HEK293 (cell line): ENCODE data around the gene KLHL12.
A peak's percentile ranks its signal among the peaks of the same experiment; 100 is the strongest.

Experiments used
- CTCF ChIA-PET: fragments of 350-600 bp; formaldehyde crosslinking; extraction: SDS; loops from one replicate; lab custom pipeline; 2021; ENCODE audit warnings: antibody characterized with exemption; lab: Yijun Ruan, JAX
- POLR2A ChIA-PET: fragments of 300-600 bp; formaldehyde crosslinking; extraction: SDS; loops from one replicate; lab custom pipeline; 2020; ENCODE audit warnings: antibody characterized with exemption, inconsistent platforms; lab: Yijun Ruan, JAX
- H3K27ac ChIP-seq: fragments of 200-500 bp; sonication (Bioruptor generic); 2 replicates; pipeline ENCODE4 v1.5.1; 2014; ENCODE audit warnings: low read depth, low read length, control low read depth, inconsistent platforms; ENCODE audit errors: extremely low read depth
- H3K36me3 ChIP-seq, 2 experiments: fragments of 200-500 bp in 1 of 2; sonication (Bioruptor generic) in 1 of 2; 1 replicate in 1 of 2; 2 replicates in 1 of 2; pipeline ENCODE4 v1.5.1; 2014 to 2017; ENCODE audit warnings: inconsistent platforms in 2 of 2, low read length in 2 of 2; ENCODE audit not compliant: control insufficient read depth in 2 of 2, insufficient read depth in 1 of 2
- H3K4me1 ChIP-seq: fragments of 200-500 bp; sonication (Bioruptor generic); 2 replicates; pipeline ENCODE4 v1.5.1; 2014; ENCODE audit warnings: mild to moderate bottlenecking, low read length, inconsistent platforms; ENCODE audit not compliant: control insufficient read depth, insufficient read depth
- H3K4me3 ChIP-seq: 2 replicates; pipeline ENCODE4 v1.5.1; 2011; ENCODE audit warnings: low read depth, mild to moderate bottlenecking, control low read depth, low read length, moderate library complexity
- H3K9me3 ChIP-seq: fragments of 200-500 bp; sonication (Bioruptor generic); 2 replicates; pipeline ENCODE4 v1.5.1; 2014; ENCODE audit warnings: low read depth, low read length, inconsistent platforms; ENCODE audit not compliant: control insufficient read depth, insufficient read depth
- CTCF ChIP-seq: fragments of 450-650 bp; formaldehyde crosslinking; IDR thresholded peaks from 2 replicates; pipeline ENCODE4 v1.5.1; 2016; ENCODE audit warnings: missing biosample characterization, missing genetic modification characterization
- ELK4 ChIP-seq: IDR thresholded peaks from 2 replicates; pipeline ENCODE4 v1.6.1; 2011; ENCODE audit warnings: mild to moderate bottlenecking, low read depth, low read length, borderline replicate concordance
- FEZF1 ChIP-seq: fragments of 450-650 bp; formaldehyde crosslinking; IDR thresholded peaks from 2 replicates; pipeline ENCODE4 v1.5.1; 2016; ENCODE audit warnings: missing biosample characterization, missing genetic modification characterization
- GLI4 ChIP-seq: fragments of 450-650 bp; formaldehyde crosslinking; IDR thresholded peaks from 2 replicates; pipeline ENCODE4 v1.5.1; 2016; ENCODE audit warnings: missing biosample characterization, missing genetic modification characterization
- HOXA7 ChIP-seq: sonication (generic); formaldehyde crosslinking; IDR thresholded peaks from 2 replicates; pipeline ENCODE4 v1.8.1; 2022; ENCODE audit warnings: missing genetic modification reagents, borderline replicate concordance
- KLF1 ChIP-seq: fragments of 450-650 bp; formaldehyde crosslinking; IDR thresholded peaks from 2 replicates; pipeline ENCODE4 v1.5.1; 2016; ENCODE audit warnings: missing biosample characterization, missing genetic modification characterization
- MZF1 ChIP-seq: fragments of 450-650 bp; formaldehyde crosslinking; IDR thresholded peaks from 2 replicates; pipeline ENCODE4 v1.5.1; 2017; ENCODE audit warnings: missing biosample characterization, missing genetic modification characterization, borderline replicate concordance
- ZBTB10 ChIP-seq: fragments of 450-650 bp; formaldehyde crosslinking; IDR thresholded peaks from 2 replicates; pipeline ENCODE4 v1.5.1; 2016; ENCODE audit warnings: missing biosample characterization, missing genetic modification characterization
- ZBTB6 ChIP-seq: fragments of 450-650 bp; formaldehyde crosslinking; IDR thresholded peaks from 2 replicates; pipeline ENCODE4 v1.5.1; 2017; ENCODE audit warnings: missing biosample characterization, missing genetic modification characterization
- ZEB2 ChIP-seq: fragments of 450-650 bp; formaldehyde crosslinking; IDR thresholded peaks from 2 replicates; pipeline ENCODE4 v1.5.1; 2016; ENCODE audit warnings: missing biosample characterization, missing genetic modification characterization
- ZFP3 ChIP-seq: fragments of 450-650 bp; formaldehyde crosslinking; IDR thresholded peaks from 2 replicates; pipeline ENCODE4 v1.5.1; 2016; ENCODE audit warnings: low read depth, missing biosample characterization, missing genetic modification characterization
- ZFP37 ChIP-seq: fragments of 450-650 bp; formaldehyde crosslinking; IDR thresholded peaks from 2 replicates; pipeline ENCODE4 v1.5.1; 2016; ENCODE audit warnings: missing biosample characterization, missing genetic modification characterization
- ZNF10 ChIP-seq: fragments of 450-650 bp; formaldehyde crosslinking; IDR thresholded peaks from 2 replicates; pipeline ENCODE4 v1.5.1; 2017; ENCODE audit warnings: missing biosample characterization, missing genetic modification characterization
- ZNF223 ChIP-seq: fragments of 450-650 bp; formaldehyde crosslinking; IDR thresholded peaks from 2 replicates; pipeline ENCODE4 v1.5.1; 2016; ENCODE audit warnings: missing biosample characterization, missing genetic modification characterization
- ZNF394 ChIP-seq: fragments of 450-650 bp; formaldehyde crosslinking; IDR thresholded peaks from 2 replicates; pipeline ENCODE4 v1.5.1; 2016; ENCODE audit warnings: missing biosample characterization, missing genetic modification characterization, mild to moderate bottlenecking, moderate library complexity, borderline replicate concordance
- ZNF449 ChIP-seq: fragments of 450-650 bp; formaldehyde crosslinking; IDR thresholded peaks from 2 replicates; pipeline ENCODE4 v1.5.1; 2017; ENCODE audit warnings: missing biosample characterization, mild to moderate bottlenecking, missing genetic modification characterization, moderate library complexity
- ZNF513 ChIP-seq: fragments of 450-650 bp; IDR thresholded peaks from 2 replicates; pipeline ENCODE4 v1.5.1; 2018; ENCODE audit warnings: missing biosample characterization, missing genetic modification characterization
- ZNF514 ChIP-seq: fragments of 450-650 bp; formaldehyde crosslinking; IDR thresholded peaks from 2 replicates; pipeline ENCODE4 v1.5.1; 2016; ENCODE audit warnings: missing biosample characterization, missing genetic modification characterization
- ZNF529 ChIP-seq: fragments of 450-650 bp; formaldehyde crosslinking; IDR thresholded peaks from 2 replicates; pipeline ENCODE4 v1.5.1; 2017; ENCODE audit warnings: missing genetic modification characterization, missing biosample characterization; ENCODE audit not compliant: insufficient replicate concordance
- ZNF580 ChIP-seq: fragments of 450-650 bp; formaldehyde crosslinking; IDR thresholded peaks from 2 replicates; pipeline ENCODE4 v1.5.1; 2016; ENCODE audit warnings: missing biosample characterization, missing genetic modification characterization
- ZNF629 ChIP-seq: fragments of 450-650 bp; formaldehyde crosslinking; IDR thresholded peaks from 2 replicates; pipeline ENCODE4 v1.5.1; 2017; ENCODE audit warnings: missing biosample characterization, missing genetic modification characterization
- ZNF692 ChIP-seq: fragments of 450-650 bp; formaldehyde crosslinking; IDR thresholded peaks from 2 replicates; pipeline ENCODE4 v1.5.1; 2016; ENCODE audit warnings: missing biosample characterization, missing genetic modification characterization
- ZNF830 ChIP-seq: fragments of 450-650 bp; IDR thresholded peaks from 2 replicates; pipeline ENCODE4 v1.5.0; 2018; ENCODE audit warnings: missing biosample characterization, missing genetic modification characterization, low read depth, mild to moderate bottlenecking, moderate library complexity

KLHL12 gene

GRCh38 chr1:202888531-202889360 lies 38.3 kb downstream of the KLHL12 start, which contains the start of gene RABIF (continued):
- TF ChIP-seq ZBTB6 (tag by site-specific recombination) (peak; percentile 87), ZNF580 (tag by site-specific recombination) (no peak), ZFP37 (tag by site-specific recombination) (no peak), KLF1 (tag by site-specific recombination) (peak; percentile 78), CTCF (tag by site-specific recombination) (peak; percentile 83), GLI4 (tag by site-specific recombination) (no peak), ELK4 (0 out of 2 replicates have a peak, but pooled peaks have one; percentile 60), ZEB2 (tag by site-specific recombination) (peak; percentile 76; the same call in 1 of the 2 replicates), ZNF629 (tag by site-specific recombination) (peak; percentile 82), ZNF10 (tag by site-specific recombination) (0 out of 2 replicates have a peak, but pooled peaks have one; percentile 13), ZBTB10 (tag by site-specific recombination) (peak; percentile 47; the same call in 1 of the 2 replicates), HOXA7 (CRISPR knock-in tag) (no peak)

GRCh38 chr1:202888221-202888530 lies 38.9 kb downstream of the KLHL12 start:
- ChIA-PET CTCF (no interaction called here), POLR2A (interaction anchor here (0.8 to 1.8 kb wide), 10 partner anchors 10 to 119 kb away, joined by 3 to 15 read pairs (median 4); partner anchors contain the start of genes PCAT6 and TMEM183A)
- peak overlapping the region; percentile 79 for H3K27ac ChIP-seq
- H3K36me3 ChIP-seq: peaks cover 0 to 35% of the 10 kb centered on the region in 2 experiments; a peak in 2 of 3 replicates
- H3K4me1 ChIP-seq: no peaks in the 10 kb centered on the region
- peak overlapping the region; percentile 89 for H3K4me3 ChIP-seq
- H3K9me3 ChIP-seq: no peaks in the 10 kb centered on the region
- no peak for TF ChIP-seq KLF1 (tag by site-specific recombination)
- no peak for TF ChIP-seq ZNF449 (tag by site-specific recombination)
- TF ChIP-seq ZNF514 (tag by site-specific recombination): no peak
- TF ChIP-seq ZNF394 (tag by site-specific recombination): no peak
- no peak for TF ChIP-seq ZNF692 (tag by site-specific recombination)
- TF ChIP-seq ZNF223 (tag by site-specific recombination): no peak
- no peak for TF ChIP-seq FEZF1 (tag by site-specific recombination)
- TF ChIP-seq ZNF830 (tag by site-specific recombination): no peak
- TF ChIP-seq MZF1 (tag by site-specific recombination): peak; percentile 83
- TF ChIP-seq ZNF513: no peak
- TF ChIP-seq ZFP3: no peak
- TF ChIP-seq ZNF529 (tag by site-specific recombination): no peak
